H9 (cell line): Measurements from ENCODE around the gene HEXIM1. TPM values are rescaled to one million over a fixed set of nuclear protein-coding genes. Genes with fewer than 3 reads are reported as not detected.
A peak's percentile ranks its signal among the peaks of the same experiment; 100 is the strongest.

Experiments used
- DNase-seq: peaks from one replicate; pipeline ENCODE4 v3.0.0-alpha.2; 2017
- H2AFZ ChIP-seq: one replicate; pipeline ENCODE4 v1.6.1; 2013; ENCODE audit warnings: mild to moderate bottlenecking, low read length, control low read depth, moderate library complexity
- H2AK5ac ChIP-seq: 2 replicates; pipeline ENCODE4 v1.6.1; 2013; ENCODE audit warnings: low read length, control low read depth, mixed read lengths; ENCODE audit not compliant: insufficient read length
- H2BK120ac ChIP-seq: one replicate; pipeline ENCODE4 v1.6.1; 2013; ENCODE audit warnings: low read depth, mild to moderate bottlenecking, low read length, control low read depth, inconsistent platforms; ENCODE audit not compliant: poor library complexity, severe bottlenecking
- H2BK12ac ChIP-seq: 2 replicates; pipeline ENCODE4 v1.6.1; 2013; ENCODE audit warnings: low read length, control low read depth, mixed read lengths, low read depth; ENCODE audit not compliant: insufficient read length
- H2BK15ac ChIP-seq: 2 replicates; pipeline ENCODE4 v1.6.1; 2013; ENCODE audit warnings: low read depth, low read length, control low read depth
- H2BK20ac ChIP-seq: one replicate; pipeline ENCODE4 v1.6.1; 2013; ENCODE audit warnings: low read depth, mild to moderate bottlenecking, low read length, control low read depth, inconsistent platforms; ENCODE audit not compliant: poor library complexity, severe bottlenecking
- H2BK5ac ChIP-seq: 2 replicates; pipeline ENCODE4 v1.6.1; 2013; ENCODE audit warnings: low read length, control low read depth, mixed read lengths; ENCODE audit not compliant: insufficient read length
- H3K14ac ChIP-seq: 2 replicates; pipeline ENCODE4 v1.6.1; 2013; ENCODE audit warnings: low read length, control low read depth; ENCODE audit not compliant: insufficient read depth
- H3K18ac ChIP-seq: 2 replicates; pipeline ENCODE4 v1.6.1; 2013; ENCODE audit warnings: low read depth, mild to moderate bottlenecking, mixed read lengths, low read length, control low read depth; ENCODE audit not compliant: insufficient read length
- H3K23ac ChIP-seq: 2 replicates; pipeline ENCODE4 v1.6.1; 2013; ENCODE audit warnings: low read length, control low read depth, mixed read lengths, low read depth; ENCODE audit not compliant: insufficient read length
- H3K23me2 ChIP-seq: 2 replicates; pipeline ENCODE4 v1.6.1; 2013; ENCODE audit warnings: low read depth, mild to moderate bottlenecking, mixed read lengths, low read length, control low read depth; ENCODE audit not compliant: insufficient read length, poor library complexity, severe bottlenecking
- H3K27ac ChIP-seq: 2 replicates; pipeline ENCODE4 v1.5.1; 2013; ENCODE audit warnings: low read length, control low read depth, mixed read lengths, low read depth; ENCODE audit not compliant: insufficient read length
- H3K27me3 ChIP-seq: 2 replicates; pipeline ENCODE4 v1.6.1; 2013; ENCODE audit warnings: low read length, control low read depth, inconsistent platforms; ENCODE audit not compliant: insufficient read depth
- H3K4ac ChIP-seq: 2 replicates; pipeline ENCODE4 v1.6.1; 2013; ENCODE audit warnings: low read depth, mild to moderate bottlenecking, control low read depth, inconsistent platforms, low read length, moderate library complexity
- H3K4me1 ChIP-seq: 2 replicates; pipeline ENCODE4 v1.6.1; 2013; ENCODE audit warnings: low read length, control low read depth, inconsistent platforms; ENCODE audit not compliant: insufficient read depth
- H3K4me2 ChIP-seq: 2 replicates; pipeline ENCODE4 v1.6.1; 2013; ENCODE audit warnings: low read length, control low read depth, mixed read lengths; ENCODE audit not compliant: insufficient read length, insufficient read depth
- H3K56ac ChIP-seq: 2 replicates; pipeline ENCODE4 v1.6.1; 2013; ENCODE audit warnings: low read depth, mild to moderate bottlenecking, mixed read lengths, low read length, control low read depth; ENCODE audit not compliant: insufficient read length
- H3K79me1 ChIP-seq: 2 replicates; pipeline ENCODE4 v1.6.1; 2013; ENCODE audit warnings: low read depth, mild to moderate bottlenecking, moderate library complexity, low read length, control low read depth, inconsistent platforms; ENCODE audit not compliant: insufficient read depth, poor library complexity, severe bottlenecking
- H3K79me2 ChIP-seq: 2 replicates; pipeline ENCODE4 v1.6.1; 2013; ENCODE audit warnings: low read length, control low read depth, inconsistent platforms; ENCODE audit not compliant: insufficient read depth
- H3K9ac ChIP-seq: 2 replicates; pipeline ENCODE4 v1.6.1; 2013; ENCODE audit warnings: low read length, control low read depth, mixed read lengths; ENCODE audit not compliant: insufficient read length; ENCODE audit errors: extremely low read depth
- H3K9me3 ChIP-seq: one replicate; pipeline ENCODE4 v1.6.1; 2013; ENCODE audit warnings: low read depth, low read length, inconsistent platforms; ENCODE audit not compliant: control insufficient read depth
- H3T11ph ChIP-seq: one replicate; pipeline ENCODE4 v1.6.1; 2013; ENCODE audit warnings: mild to moderate bottlenecking, low read length, control low read depth, inconsistent platforms
- H4K20me1 ChIP-seq: one replicate; pipeline ENCODE4 v1.6.1; 2013; ENCODE audit not compliant: control insufficient read depth, insufficient read length, insufficient read depth
- H4K5ac ChIP-seq: 2 replicates; pipeline ENCODE4 v1.6.1; 2013; ENCODE audit warnings: low read depth, mild to moderate bottlenecking, mixed read lengths, low read length, control low read depth; ENCODE audit not compliant: insufficient read length
- H4K8ac ChIP-seq: replicated peaks from 2 replicates; pipeline ENCODE4 v1.6.1; 2013; ENCODE audit warnings: low read length, control low read depth, mixed read lengths, low read depth; ENCODE audit not compliant: insufficient read length
- H4K91ac ChIP-seq: 2 replicates; pipeline ENCODE4 v1.6.1; 2013; ENCODE audit warnings: low read depth, mild to moderate bottlenecking, moderate library complexity, mixed read lengths, low read length, control low read depth; ENCODE audit not compliant: insufficient read length
- H3K27ac Mint-ChIP-seq, 3 experiments: 2 replicates in 2 of 3; 3 replicates in 1 of 3; pipeline ENCODE4 v1.8.0; 2020 to 2021; ENCODE audit warnings: mixed read lengths in 3 of 3, mild to moderate bottlenecking in 1 of 3, moderate library complexity in 1 of 3
- H3K27me3 Mint-ChIP-seq: 2 replicates; pipeline ENCODE4 v1.8.0; 2021; ENCODE audit warnings: low read depth, mild to moderate bottlenecking, moderate library complexity, mixed read lengths
- H3K36me3 Mint-ChIP-seq, 3 experiments: 2 replicates in 2 of 3; 3 replicates in 1 of 3; pipeline ENCODE4 v1.8.0; 2020 to 2021; ENCODE audit warnings: low read depth in 3 of 3, mixed read lengths in 3 of 3; ENCODE audit not compliant: insufficient read depth in 1 of 3
- H3K4me1 Mint-ChIP-seq, 2 experiments: 2 replicates each; pipeline ENCODE4 v1.8.0; 2020; ENCODE audit warnings: mixed read lengths in 2 of 2
- H3K4me3 Mint-ChIP-seq, 2 experiments: 2 replicates in 1 of 2; 3 replicates in 1 of 2; pipeline ENCODE4 v1.8.0; 2020 to 2021; ENCODE audit warnings: mild to moderate bottlenecking in 2 of 2, mixed read lengths in 2 of 2, moderate library complexity in 1 of 2
- H3K9me3 Mint-ChIP-seq, 2 experiments: 2 replicates in 1 of 2; 3 replicates in 1 of 2; pipeline ENCODE4 v1.8.0; 2020; ENCODE audit warnings: mild to moderate bottlenecking in 2 of 2, mixed read lengths in 2 of 2, moderate library complexity in 1 of 2
- CTCF ChIP-seq: fragments of 200-600 bp; sonication (generic); conservative IDR thresholded peaks from 3 replicates; pipeline ENCODE4 v1.8.0; 2021; ENCODE audit warnings: antibody characterized with exemption, mild to moderate bottlenecking
- WGBS: extraction: QIAGEN DNeasy Blood & Tissue Kit; methylation state at CpG from one replicate; pipeline ENCODE4 v1.1.7; 2013; ENCODE audit warnings: missing lambda C conversion rate, low lambda C conversion rate, mixed read lengths; ENCODE audit not compliant: insufficient read length; ENCODE audit errors: extremely low coverage; 5-methylcytosine and 5-hydroxymethylcytosine counted together
- total RNA-seq: library from RNA; stranded (reverse); gene quantifications from 2 replicates; pipeline ENCODE4 v1.2.1, GENCODE V29; 2021

HEXIM1 gene
- total RNA-seq, 1 experiment from 2014 or later = 32.4 TPM

GRCh38 chr17:45146166-45146565 lies 2.1 kb upstream of the HEXIM1 start:
- no peak overlapping the region for H2BK5ac ChIP-seq
- H3K9ac ChIP-seq = no peak overlapping the region
- H3K36me3 Mint-ChIP-seq = peaks cover 1 to 5% (median 3%) of the 10 kb centered on the region in 3 experiments; a peak in 3 of 7 replicates
- H3K4me1 Mint-ChIP-seq = peaks cover 35 to 43% of the 10 kb centered on the region in 2 experiments
- no peak for TF ChIP-seq CTCF
- H2AK5ac ChIP-seq = no peak overlapping the region
- DNase-seq = no peak
- H4K5ac ChIP-seq = no peak overlapping the region
- H2BK15ac ChIP-seq = no peak overlapping the region
- no peak overlapping the region for H3K4ac ChIP-seq
- peaks cover 22% of the 10 kb centered on the region for H3K23me2 ChIP-seq
- H3K18ac ChIP-seq = no peak overlapping the region
- no peak overlapping the region for H3K14ac ChIP-seq
- H2BK120ac ChIP-seq = no peak overlapping the region
- no peak overlapping the region for H3K23ac ChIP-seq
- peaks cover 2% of the 10 kb centered on the region for H3K27me3 Mint-ChIP-seq
- H4K8ac ChIP-seq = no peak overlapping the region
- H3K79me1 ChIP-seq = no peaks in the 10 kb centered on the region
- no CpG with 5 or more reads among the region's 10 CpGs for WGBS
- H4K91ac ChIP-seq = no peak overlapping the region
- H3K27ac ChIP-seq = no peak overlapping the region
- no peak overlapping the region for H3T11ph ChIP-seq
- no peak overlapping the region for H3K4me2 ChIP-seq
- no peaks in the 10 kb centered on the region for H3K27me3 ChIP-seq
- H2BK20ac ChIP-seq = no peak overlapping the region
- H3K79me2 ChIP-seq = no peaks in the 10 kb centered on the region; the same call in 1 of the 2 replicates
- no peaks in the 10 kb centered on the region for H4K20me1 ChIP-seq
- no peak overlapping the region for H2AFZ ChIP-seq
- H3K27ac Mint-ChIP-seq = peak overlapping the region in 1 of 3 experiments; percentile 30; a peak in 1 of 7 replicates
- peaks cover 2% of the 10 kb centered on the region; the same call in 1 of the 2 replicates for H3K4me1 ChIP-seq
- peak overlapping the region; percentile 98 to 99 for H3K4me3 Mint-ChIP-seq
- H3K56ac ChIP-seq = no peak overlapping the region
- H3K9me3 ChIP-seq = no peaks in the 10 kb centered on the region
- H2BK12ac ChIP-seq = no peak overlapping the region
- H3K9me3 Mint-ChIP-seq = no peaks in the 10 kb centered on the region; a peak in 1 of 5 replicates
